ENCODE data around the gene ODAD4.
"Not testable (repeated sequence)": the region's sequence is repeated elsewhere in the genome, so short reads cannot be mapped to it uniquely, and the experiment has no call there.

The ODAD4 gene

GRCh38 chr17:41910701-41911391 lies 19.6 kb upstream of the ODAD4 start:
- DNase-seq, result peak in 1 of 58 donors; percentile 3

- DNase-seq, result no peak
Observed at GRCh38 chr17:41912925-41913324, 17.5 kb upstream of the ODAD4 start.

GRCh38 chr17:41913798-41914197 lies 16.6 kb upstream of the ODAD4 start:
- DNase-seq, result no peak

- DNase-seq, result no peak
Observed at GRCh38 chr17:41914358-41914766, 16.1 kb upstream of the ODAD4 start.

- DNase-seq, result no peak
Observed at GRCh38 chr17:41915020-41915419, 15.4 kb upstream of the ODAD4 start.

GRCh38 chr17:41915566-41915965 lies 14.9 kb upstream of the ODAD4 start:
- DNase-seq, result no peak

GRCh38 chr17:41917192-41917591 lies 13.2 kb upstream of the ODAD4 start:
- DNase-seq, result peak in 6 of 58 donors; percentile 3 to 39 (median 18)

- DNase-seq, result peak in 17 of 58 donors; percentile 5 to 61 (median 36)
Observed at GRCh38 chr17:41917679-41918313, 12.6 kb upstream of the ODAD4 start.

- peak; percentile 23 to 98 (median 96) for DNase-seq
Observed at GRCh38 chr17:41918314-41919164, 11.9 kb upstream of the ODAD4 start, which contains the start of gene ACLY. TSS of gene ACLY (minus strand) at chr17:41918951. CDS start at chr17:41913873, 5,078 bp downstream.

- peak in 21 of 58 donors; percentile 42 to 81 (median 71) for DNase-seq
Observed at GRCh38 chr17:41919165-41919817, 11.1 kb upstream of the ODAD4 start.

GRCh38 chr17:41919840-41920579 lies 10.4 kb upstream of the ODAD4 start:
- DNase-seq, result peak in 4 of 58 donors; percentile 15 to 28 (median 22)

- no peak for DNase-seq
Observed at GRCh38 chr17:41920580-41920955, 9.8 kb upstream of the ODAD4 start.

- no peak for DNase-seq
Observed at GRCh38 chr17:41925991-41926590, 4.3 kb upstream of the ODAD4 start.

- no peak for DNase-seq
Observed at GRCh38 chr17:41928693-41929251, 1.6 kb upstream of the ODAD4 start.

- peak in 1 of 58 donors; percentile 21 for DNase-seq
Observed at GRCh38 chr17:41930833-41931156, 378 bp downstream of the ODAD4 start.

GRCh38 chr17:41931715-41932114 lies 1.3 kb downstream of the ODAD4 start:
- not testable (repeated sequence) for DNase-seq

- no peak for DNase-seq
Observed at GRCh38 chr17:41932816-41933389, 2.5 kb downstream of the ODAD4 start.

- no peak for DNase-seq
Observed at GRCh38 chr17:41935641-41936040, 5.2 kb downstream of the ODAD4 start.

Data from anterior cingulate cortex (tissue), 58 donors.